ENCODE results near the gene CTNNA2.

CTNNA2 gene

GRCh38 chr2:80057956-80058355 lies 545.1 kb downstream of the CTNNA2 start:
- H3K27ac Mint-ChIP-seq = no peak overlapping the region
- H3K36me3 Mint-ChIP-seq (ENCODE audit: low read depth) = no peaks in the 10 kb centered on the region
- H3K4me3 Mint-ChIP-seq = no peak overlapping the region
- H3K4me1 Mint-ChIP-seq = no peaks in the 10 kb centered on the region
- TF ChIP-seq CTCF (IDR thresholded peaks at IDR 0.05; ENCODE audit: unreplicated experiment in 3 of 3) = no peak
- H3K9me3 Mint-ChIP-seq = no peaks in the 10 kb centered on the region
- peaks cover 9% of the 10 kb centered on the region for H3K27me3 Mint-ChIP-seq (ENCODE audit: low read depth)

- H3K4me1 Mint-ChIP-seq = no peaks in the 10 kb centered on the region
- TF ChIP-seq CTCF (IDR thresholded peaks at IDR 0.05; ENCODE audit: unreplicated experiment in 3 of 3) = no peak
- H3K27ac Mint-ChIP-seq = no peak overlapping the region
- H3K4me3 Mint-ChIP-seq = no peak overlapping the region
- H3K27me3 Mint-ChIP-seq (ENCODE audit: low read depth) = peaks cover 9% of the 10 kb centered on the region
- no peaks in the 10 kb centered on the region for H3K9me3 Mint-ChIP-seq
- H3K36me3 Mint-ChIP-seq (ENCODE audit: low read depth) = no peaks in the 10 kb centered on the region
These were observed 545.7 kb downstream of the CTNNA2 start for GRCh38 chr2:80058562-80058961.

GRCh38 chr2:80059447-80059846 lies 546.6 kb downstream of the CTNNA2 start:
- Mint-ChIP-seq H3K4me1 (no peaks in the 10 kb centered on the region), H3K4me3 (no peak overlapping the region), H3K27ac (no peak overlapping the region), H3K9me3 (no peaks in the 10 kb centered on the region), H3K36me3 (ENCODE audit: low read depth) (no peaks in the 10 kb centered on the region), H3K27me3 (ENCODE audit: low read depth) (peaks cover 6% of the 10 kb centered on the region)
- TF ChIP-seq CTCF (IDR thresholded peaks at IDR 0.05; ENCODE audit: unreplicated experiment in 3 of 3) = no peak

GRCh38 chr2:80061881-80062280 lies 549.0 kb downstream of the CTNNA2 start:
- Mint-ChIP-seq H3K36me3 (ENCODE audit: low read depth) (no peaks in the 10 kb centered on the region), H3K27me3 (ENCODE audit: low read depth) (peaks cover 6% of the 10 kb centered on the region), H3K4me3 (no peak overlapping the region), H3K27ac (no peak overlapping the region), H3K9me3 (no peaks in the 10 kb centered on the region), H3K4me1 (no peaks in the 10 kb centered on the region)
- TF ChIP-seq CTCF (IDR thresholded peaks at IDR 0.05; ENCODE audit: unreplicated experiment in 3 of 3) = no peak

- no peaks in the 10 kb centered on the region for H3K36me3 Mint-ChIP-seq (ENCODE audit: low read depth)
- no peak overlapping the region for H3K27ac Mint-ChIP-seq
- H3K9me3 Mint-ChIP-seq = no peaks in the 10 kb centered on the region
- peaks cover 6% of the 10 kb centered on the region for H3K27me3 Mint-ChIP-seq (ENCODE audit: low read depth)
- no peak for TF ChIP-seq CTCF (IDR thresholded peaks at IDR 0.05; ENCODE audit: unreplicated experiment in 3 of 3)
- no peak overlapping the region for H3K4me3 Mint-ChIP-seq
- H3K4me1 Mint-ChIP-seq = no peaks in the 10 kb centered on the region
These were observed 549.4 kb downstream of the CTNNA2 start for GRCh38 chr2:80062298-80062697.

GRCh38 chr2:80068038-80068731 lies 555.3 kb downstream of the CTNNA2 start:
- Mint-ChIP-seq H3K27ac (peak overlapping the region in 2 of 3 experiments; percentile 21 to 69), H3K4me3 (no peak overlapping the region), H3K36me3 (ENCODE audit: low read depth) (no peaks in the 10 kb centered on the region), H3K4me1 (no peaks in the 10 kb centered on the region), H3K27me3 (ENCODE audit: low read depth) (peaks cover 14% of the 10 kb centered on the region), H3K9me3 (peaks cover 3% of the 10 kb centered on the region)
- TF ChIP-seq CTCF (IDR thresholded peaks at IDR 0.05; ENCODE audit: unreplicated experiment in 3 of 3) = no peak

Data from nephron (organoid).